DMS153 treated with DMSO at 0.1 percent for 48 hours (cell line): ENCODE data around the gene ARHGEF7.
"Not testable (repeated sequence)": the region's sequence is repeated elsewhere in the genome, so short reads cannot be mapped to it uniquely, and the experiment has no call there.

ENCODE experiments used
- DNase-seq: peaks from one replicate; lab custom pipeline; 2025; ENCODE audit not compliant: unreplicated experiment; lab: John Stamatoyannopoulos, UW

ARHGEF7 gene, protein sequence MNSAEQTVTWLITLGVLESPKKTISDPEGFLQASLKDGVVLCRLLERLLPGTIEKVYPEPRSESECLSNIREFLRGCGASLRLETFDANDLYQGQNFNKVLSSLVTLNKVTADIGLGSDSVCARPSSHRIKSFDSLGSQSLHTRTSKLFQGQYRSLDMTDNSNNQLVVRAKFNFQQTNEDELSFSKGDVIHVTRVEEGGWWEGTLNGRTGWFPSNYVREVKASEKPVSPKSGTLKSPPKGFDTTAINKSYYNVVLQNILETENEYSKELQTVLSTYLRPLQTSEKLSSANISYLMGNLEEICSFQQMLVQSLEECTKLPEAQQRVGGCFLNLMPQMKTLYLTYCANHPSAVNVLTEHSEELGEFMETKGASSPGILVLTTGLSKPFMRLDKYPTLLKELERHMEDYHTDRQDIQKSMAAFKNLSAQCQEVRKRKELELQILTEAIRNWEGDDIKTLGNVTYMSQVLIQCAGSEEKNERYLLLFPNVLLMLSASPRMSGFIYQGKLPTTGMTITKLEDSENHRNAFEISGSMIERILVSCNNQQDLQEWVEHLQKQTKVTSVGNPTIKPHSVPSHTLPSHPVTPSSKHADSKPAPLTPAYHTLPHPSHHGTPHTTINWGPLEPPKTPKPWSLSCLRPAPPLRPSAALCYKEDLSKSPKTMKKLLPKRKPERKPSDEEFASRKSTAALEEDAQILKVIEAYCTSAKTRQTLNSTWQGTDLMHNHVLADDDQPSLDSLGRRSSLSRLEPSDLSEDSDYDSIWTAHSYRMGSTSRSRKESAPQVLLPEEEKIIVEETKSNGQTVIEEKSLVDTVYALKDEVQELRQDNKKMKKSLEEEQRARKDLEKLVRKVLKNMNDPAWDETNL

DNA sequence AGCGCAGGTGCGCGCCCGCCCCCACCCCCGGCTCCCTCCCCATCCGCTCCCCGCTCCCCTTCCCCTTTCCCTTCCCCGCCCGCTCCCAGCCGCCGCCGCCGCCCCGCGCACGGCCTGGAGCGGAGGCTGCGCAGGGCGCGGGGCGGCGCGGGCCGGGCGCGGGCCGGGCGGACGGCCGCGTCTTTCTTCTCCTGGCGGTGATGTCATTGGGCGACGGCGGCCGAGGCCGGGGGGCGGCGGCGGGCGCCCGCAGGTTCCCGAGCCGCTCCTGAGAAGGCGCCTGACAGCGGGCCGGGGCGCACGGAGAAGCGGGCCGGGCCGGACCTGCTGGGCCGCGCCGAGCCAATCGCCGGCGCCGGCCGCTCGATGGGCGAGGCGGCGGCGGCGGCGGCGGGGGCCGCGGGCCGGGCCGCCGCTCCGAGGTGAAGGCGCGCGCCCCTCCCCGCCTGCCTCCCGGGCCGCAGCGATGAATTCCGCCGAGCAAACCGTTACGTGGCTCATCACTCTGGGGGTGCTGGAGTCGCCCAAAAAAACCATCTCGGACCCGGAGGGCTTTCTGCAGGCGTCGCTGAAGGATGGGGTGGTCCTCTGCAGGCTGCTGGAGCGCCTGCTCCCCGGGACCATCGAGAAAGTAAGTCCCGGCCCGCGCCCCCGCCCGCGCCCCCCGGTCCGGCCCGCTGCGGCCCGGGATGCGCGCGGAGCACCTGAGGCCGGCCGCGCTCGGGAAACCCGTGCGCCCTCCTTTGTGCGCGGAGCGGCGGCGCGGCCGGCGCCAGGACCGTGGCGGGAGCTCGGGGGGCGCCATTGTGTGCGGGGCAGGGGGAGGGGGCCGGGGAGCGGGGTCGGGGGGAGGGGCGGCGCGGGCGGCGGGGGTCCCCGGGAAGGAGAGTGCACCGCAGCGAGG lies at the start of gene ARHGEF7:
Gene ARHGEF7, plus strand, starts transcription at position 250 of the 904 bp plus-strand sequence. Its CDS starts 217 bp downstream, at position 467.
- no peak for DNase-seq

DNA sequence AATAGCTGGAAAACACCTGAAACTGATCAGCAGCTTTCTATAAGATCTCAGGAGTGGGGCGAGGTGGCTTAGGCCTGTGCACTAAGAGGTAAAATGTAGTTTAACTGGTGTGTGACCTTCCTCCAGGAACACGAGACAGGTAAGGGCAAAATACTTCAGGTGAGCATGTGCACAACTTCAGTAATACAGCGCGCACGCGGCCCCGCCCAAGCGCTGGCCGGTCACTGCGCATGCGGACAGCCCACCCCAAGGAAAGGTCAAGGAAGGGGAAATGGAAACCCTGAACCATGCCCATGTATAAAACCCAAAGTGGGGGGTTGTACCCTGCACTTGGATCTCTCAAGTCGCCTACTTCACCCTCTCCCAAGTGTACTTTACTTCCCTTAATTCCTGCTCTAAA lies 49.4 kb upstream of the ARHGEF7 start:
- DNase-seq = no peak

DNA sequence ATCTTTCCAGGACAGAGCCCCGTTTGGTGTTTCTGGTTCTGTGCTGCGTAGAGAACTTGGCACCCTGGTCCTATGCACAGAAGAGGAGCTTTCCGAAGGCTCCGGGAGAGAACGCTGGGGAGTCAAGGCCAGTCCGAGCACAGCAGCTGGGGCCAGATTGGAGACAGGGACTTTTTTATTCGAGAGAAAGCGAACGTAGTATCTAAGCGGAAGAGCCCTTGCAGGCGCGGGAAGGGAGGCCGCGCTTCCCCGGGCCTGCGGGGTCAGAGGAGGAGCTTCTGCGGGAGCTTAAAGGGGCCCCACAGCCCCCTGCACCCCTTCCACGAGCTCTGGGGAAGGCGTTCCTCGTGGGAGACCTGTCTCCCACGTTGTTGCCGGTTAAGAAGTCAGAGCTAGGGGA lies 48.6 kb upstream of the ARHGEF7 start:
- DNase-seq = no peak

DNA sequence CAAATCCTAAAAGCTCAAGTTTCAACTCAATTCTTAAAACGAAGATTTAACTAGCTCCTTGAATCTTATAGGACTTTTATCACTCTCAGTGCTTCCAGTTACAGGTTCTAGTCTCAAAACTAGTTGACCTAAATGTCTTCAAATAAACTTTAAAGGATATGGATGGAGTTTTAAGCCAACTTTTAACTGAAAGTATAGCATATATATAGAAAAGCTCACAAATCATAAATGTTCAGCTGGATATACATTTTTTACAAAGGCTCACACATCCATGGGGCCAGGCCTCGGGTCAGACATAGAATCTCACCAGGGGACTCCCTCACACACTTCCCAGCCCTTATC lies 47.1 kb upstream of the ARHGEF7 start:
- DNase-seq = no peak

DNA sequence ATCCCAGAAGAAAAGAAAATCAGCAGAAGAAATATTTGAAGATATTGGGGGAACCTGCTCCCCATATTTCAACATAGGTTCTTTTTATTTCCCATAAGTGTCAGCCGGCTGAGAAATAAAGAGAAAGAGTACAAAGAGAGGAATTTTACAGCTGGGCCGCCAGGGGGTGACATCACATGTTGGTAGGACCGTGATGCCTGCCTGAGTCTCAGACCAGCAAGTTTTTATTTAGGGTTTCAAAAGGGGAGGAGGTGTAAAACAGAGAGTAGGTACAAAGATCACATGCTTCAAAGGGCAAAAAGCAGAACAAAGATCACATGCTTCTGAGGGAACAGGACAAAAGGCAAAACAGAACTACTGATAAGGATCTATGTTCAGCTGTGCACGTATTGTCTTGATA lies 44.0 kb upstream of the ARHGEF7 start:
- not testable (repeated sequence) for DNase-seq

DNA sequence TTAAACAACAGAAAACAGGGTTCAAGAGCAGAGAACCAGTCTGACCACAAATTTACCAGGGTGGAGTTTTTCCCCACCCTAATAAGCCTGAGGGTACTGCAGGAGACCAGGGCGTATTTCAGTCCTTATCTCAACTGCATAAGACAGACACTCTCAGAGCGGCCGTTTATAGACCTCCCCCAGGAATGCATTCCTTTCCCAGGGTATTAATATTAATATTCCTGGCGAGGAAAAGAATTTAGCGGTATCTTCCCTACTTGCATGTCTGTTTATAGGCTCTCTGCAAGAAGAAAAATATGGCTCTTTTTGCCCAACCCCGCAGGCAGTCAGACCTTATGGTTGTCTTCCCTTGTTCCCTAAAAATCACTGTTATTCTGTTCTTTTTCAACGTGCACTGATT lies 43.6 kb upstream of the ARHGEF7 start:
- DNase-seq = not testable (repeated sequence)

DNA sequence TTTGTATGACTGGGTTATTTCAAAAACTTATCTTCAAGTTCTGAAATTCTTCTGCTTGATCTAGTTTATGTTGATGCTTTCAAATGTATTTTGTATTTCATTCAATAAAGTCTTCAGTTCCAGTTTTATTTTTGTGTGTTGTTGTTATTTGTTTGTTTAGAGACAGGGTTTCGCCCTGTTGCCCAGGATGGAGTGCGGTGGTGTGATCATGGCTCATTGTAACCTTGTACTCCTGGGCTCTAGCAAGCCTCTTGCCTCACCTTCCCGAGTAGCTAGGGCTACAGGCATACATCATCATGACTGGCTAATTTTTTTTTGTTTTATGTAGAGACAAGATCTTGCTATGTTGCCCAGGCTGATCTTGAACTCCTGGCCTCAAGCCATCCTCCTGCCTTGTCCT lies 40.3 kb upstream of the ARHGEF7 start:
- DNase-seq = no peak

DNA sequence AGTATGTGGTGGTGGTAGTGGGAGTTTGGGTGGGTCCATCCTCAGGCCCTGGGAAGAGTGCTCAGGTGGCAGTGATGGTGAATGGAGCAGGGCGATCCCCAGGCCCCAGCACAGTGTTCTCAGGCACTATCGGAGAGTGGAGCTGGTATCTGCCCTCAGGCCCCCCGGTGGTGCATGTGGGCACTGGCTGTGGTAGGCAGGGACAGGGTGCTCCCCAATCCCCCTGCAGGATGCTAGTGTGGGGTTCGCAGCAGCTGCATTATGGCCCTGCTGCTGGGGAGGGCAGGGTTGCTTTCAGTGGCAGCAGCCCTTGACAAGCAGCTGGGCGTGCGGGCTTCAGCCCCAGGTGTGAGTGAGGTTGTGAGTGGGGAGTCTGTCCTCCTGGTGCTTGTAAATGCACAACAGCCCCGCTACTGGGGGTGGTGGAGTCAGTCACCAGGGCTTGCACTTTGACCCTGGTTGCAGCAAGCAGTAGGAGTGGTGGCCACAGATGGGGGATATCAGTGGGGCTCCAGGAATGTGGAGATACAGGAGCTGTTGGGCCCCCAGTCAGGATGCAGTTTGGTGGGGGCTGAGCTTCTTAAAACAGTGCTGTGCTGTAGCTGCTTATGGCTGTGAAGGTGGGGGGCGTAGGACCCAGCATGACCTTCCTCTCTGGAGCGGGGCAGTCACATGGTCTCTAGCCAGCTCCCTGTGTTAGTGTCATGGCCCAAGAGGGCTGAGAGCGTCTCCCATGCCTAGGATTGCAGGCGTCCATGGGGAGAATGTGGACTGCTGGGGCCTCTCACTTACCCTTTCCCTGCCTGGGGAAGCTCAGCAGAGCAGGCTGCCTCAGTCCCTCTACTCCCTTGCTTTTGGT lies 38.7 kb upstream of the ARHGEF7 start:
- DNase-seq = no peak

DNA sequence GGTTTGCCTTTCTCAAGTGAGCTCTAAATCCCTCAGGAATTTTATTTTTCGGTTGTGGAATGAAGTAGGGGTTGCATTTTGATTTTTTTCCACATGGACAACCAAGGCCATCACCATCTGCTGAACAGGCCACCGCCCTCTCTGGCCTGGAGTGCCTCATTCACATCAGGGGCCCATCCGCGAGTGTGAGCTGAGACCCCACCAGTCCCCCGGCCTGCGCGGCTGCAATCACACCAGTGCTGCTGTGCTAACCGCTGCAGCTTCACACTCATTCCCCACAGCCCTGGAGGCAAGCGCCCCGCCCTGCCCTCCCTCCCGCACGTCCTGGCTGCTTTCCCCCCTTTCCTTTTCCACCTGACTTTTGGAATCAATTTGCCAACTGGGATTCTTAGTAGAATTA lies 35.7 kb upstream of the ARHGEF7 start:
- DNase-seq = no peak

DNA sequence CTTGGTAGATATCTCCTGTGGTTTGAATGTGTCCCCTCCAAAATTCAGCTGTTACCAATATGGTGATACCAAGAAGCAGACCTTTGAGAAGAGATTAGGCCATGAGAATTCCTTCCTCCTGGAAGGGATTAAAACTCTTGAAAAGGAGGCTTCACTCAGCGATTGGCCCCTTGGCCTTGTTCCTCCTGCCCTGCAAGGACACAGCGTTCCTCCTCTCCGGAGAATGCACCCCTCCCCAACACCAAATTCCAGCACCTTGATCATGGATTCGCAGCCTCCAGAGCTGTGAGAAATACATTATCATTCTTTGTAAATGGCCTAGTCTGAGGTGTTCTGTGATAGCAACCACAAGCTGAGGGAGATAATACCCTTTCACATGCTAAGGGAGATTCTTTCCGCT lies 34.5 kb upstream of the ARHGEF7 start:
- DNase-seq = no peak

DNA sequence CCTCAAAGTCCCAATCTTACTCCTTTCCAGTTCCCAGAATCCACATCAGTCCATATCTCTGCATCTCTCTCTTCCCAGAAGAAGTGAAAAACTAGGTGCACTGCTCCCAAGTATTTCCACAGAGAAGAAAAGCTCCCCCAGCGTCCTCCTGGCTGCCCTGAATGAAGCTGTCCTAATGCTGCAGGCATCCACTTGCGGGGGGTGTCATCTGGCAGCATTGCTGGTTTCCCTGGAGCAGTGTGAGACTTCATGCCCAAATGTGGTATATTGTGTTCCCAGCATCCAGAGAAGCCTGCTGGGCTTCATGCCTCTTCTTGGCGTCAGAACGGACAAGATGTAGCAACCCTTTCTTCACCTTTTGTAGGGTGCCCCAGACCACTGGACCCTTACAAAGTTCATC lies 32.9 kb upstream of the ARHGEF7 start:
- DNase-seq = no peak

DNA sequence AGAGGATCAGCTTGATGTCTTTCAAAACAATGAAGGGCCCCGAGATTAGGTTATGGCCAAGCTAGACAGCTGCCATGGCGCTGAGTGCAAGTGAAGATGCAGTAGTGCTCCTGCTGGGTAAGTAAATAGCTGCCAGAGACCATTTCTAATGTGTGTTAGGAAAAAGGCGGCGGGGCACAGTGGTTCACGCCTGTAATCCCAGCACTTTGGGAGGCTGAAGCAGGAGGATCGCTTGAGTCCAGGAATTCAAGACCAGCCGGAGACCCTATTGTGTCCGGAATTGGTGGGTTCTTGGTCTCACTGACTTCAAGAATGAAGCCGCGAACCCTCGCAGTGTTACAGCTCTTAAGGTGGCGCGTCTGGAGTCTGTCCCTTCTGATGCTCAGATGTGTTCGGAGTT lies 32.3 kb upstream of the ARHGEF7 start:
- DNase-seq = not testable (repeated sequence)

DNA sequence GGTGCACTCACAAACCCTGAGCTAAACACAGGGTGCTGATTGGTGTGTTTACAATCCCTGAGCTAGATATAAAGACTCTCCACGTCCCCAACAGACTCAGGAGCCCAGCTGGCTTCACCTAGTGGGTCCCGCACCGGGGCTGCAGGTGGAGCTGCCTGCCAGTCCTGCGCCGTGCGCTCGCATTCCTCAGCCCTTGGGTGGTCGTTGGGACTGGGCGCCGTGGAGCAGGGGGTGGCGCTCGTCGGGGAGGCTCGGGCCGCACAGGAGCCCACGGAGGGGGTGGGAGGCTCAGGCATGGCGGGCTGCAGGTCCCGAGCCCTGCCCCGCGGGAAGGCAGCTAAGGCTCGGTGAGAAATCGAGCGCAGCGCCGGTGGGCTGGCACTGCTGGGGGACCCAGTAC lies 31.4 kb upstream of the ARHGEF7 start:
- not testable (repeated sequence) for DNase-seq

DNA sequence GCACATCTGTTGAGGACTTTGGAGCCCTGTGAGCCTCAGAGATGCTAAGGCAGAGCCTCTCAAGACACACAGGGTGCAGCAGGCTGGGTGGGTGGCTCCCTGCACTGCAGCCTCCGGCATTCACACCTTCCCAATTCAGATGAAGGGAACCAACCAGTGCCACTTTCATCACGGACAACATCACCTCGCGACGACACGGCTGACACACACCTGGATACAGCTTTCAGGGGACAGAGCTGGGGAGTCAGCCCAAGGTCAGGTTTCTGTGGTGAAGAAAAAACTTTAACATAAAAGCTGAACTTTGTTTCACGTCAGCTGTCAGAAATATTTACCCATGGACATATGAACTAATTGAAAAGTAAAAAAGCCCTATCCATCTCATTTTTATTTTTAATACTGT lies 24.9 kb upstream of the ARHGEF7 start:
- DNase-seq = no peak

DNA sequence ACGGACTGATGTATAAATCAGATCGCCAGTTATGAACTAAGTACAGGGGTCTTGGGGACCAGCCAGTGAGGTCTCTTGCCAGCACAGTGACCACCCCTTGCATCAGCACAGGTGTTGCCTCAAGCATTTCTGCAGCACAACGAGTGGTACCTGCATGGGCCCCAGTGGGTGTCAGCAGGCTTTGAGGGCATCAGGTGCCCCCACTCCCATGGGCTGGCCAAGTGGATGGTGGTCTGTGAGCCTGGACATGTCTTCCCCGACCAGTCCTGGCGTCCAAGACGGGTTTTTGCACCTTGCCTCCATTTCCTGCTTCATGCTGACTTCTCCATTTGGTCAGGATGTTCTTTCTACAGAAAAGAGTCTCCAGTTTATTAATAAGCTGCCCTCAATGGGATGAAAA lies 22.4 kb upstream of the ARHGEF7 start:
- DNase-seq = no peak

DNA sequence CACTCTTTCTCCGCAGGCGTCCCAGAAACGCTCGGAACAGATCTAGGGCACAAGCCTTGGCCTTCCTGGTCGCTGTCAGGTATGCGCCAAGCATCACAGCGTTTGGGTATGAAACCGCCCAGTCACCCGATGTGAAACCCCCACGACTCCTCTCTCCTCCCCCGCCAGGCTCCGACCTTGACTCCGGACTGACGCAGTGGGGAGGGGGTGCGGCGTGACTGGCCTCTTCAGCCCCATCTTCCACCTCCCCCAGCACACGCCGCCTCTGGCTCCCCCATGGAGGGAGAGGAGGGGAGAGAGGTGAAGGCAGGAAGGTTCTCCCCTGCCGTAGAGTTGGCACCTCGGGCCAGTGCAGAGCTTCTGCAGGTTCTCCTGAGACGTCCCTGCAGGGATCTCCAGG lies 22.0 kb upstream of the ARHGEF7 start:
- DNase-seq = no peak

DNA sequence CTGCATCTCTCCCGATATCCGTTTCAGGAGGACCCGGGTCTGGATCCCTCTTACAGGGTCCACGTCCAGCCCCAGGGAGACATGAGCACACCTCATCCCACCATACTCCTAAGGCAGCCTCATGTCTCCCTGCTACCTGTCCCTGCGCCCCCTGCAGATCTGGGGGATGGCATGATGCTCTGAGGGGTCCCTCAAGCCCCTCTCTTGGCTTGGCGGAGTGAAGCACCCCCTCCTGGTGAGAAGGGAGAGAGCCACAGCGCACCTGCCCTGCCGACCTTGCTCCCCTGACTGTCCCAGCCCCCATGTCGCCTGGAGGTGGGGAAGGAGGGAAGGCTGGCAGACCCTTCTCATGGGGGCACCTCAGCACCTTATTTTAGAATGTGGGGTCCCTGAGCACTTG lies 21.5 kb upstream of the ARHGEF7 start:
- DNase-seq = no peak

DNA sequence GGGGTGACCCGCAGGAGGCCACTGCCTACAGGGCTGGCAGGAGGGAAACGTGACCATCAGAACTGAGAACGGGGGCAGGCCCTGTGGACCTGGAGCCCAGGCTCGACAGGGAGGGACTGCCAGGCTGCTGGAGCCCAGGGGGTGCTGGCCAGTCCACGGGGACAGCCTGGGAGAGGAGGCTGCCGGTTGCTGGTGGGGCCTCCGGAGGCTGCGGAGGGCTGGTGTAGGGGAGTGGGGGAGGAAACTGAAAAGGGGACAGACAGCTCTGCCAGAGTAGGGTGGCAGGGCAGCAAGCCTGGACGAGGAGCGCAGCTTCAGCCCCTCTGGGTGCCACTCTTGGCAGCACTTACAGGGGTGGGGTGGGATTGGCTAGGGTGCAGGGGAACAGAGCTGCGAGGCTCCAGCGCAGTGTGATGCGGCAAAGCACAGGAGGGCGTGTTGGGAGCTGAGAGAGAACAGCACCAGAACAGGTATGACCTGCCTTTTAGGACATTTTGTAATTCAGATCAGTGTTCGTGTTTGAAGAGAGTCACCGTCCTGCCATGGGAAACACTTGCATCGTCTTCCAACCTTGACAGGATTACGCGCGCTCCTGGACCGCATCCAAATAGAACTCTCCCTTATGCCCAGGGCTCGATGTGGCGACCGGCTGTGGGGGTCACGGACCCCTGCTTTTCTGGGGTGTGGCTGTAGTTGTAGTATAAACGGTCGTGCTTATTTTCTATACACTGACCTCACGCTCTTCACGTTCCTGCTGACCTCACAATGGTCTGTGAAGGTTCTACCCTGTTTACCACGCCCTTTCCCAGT lies 19.9 kb upstream of the ARHGEF7 start:
- DNase-seq = no peak

DNA sequence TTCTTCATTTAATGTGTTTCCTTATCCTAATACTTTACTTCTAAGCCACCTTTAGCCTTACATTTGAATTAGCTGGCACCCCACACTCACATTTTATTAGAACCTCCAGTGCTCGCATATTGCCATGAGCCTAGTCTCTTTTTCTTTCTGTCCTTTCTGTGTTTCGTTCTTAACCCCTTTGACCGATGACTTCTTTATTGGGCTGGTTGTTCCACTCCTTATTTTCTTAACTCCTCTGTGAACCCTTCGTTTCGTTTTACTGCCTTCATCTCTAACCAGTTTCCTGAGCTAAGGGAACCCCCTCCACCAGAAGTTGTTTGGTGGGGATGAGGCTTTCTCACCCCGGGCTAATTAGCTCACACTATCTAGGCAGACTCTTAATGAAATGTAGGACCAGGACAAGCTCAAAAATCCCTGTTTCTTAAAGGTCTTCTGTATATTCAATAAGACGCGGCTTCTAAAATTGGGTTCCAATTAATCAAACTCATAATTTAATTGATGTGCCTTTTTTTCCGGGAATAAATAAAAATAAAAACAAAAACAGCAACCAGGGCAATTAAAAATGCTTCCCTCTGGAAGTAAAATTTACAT lies 19.1 kb upstream of the ARHGEF7 start:
- no peak for DNase-seq
